Activated CD8-positive, alpha-beta T cell treated with anti-CD3 and anti-CD28 coated beads for 36 hours (primary cell): ENCODE data around the gene TTLL5. TPM values are rescaled to one million over a fixed set of nuclear protein-coding genes. Genes with fewer than 3 reads are reported as not detected.

Experiments
- ATAC-seq: fragments of 200-7000 bp; cut with Tn5 transposase; one replicate; pipeline ENCODE4 v1.10.0; 2021; ENCODE audit warnings: mild to moderate bottlenecking, moderate library complexity
- CTCF ChIA-PET: fragments of 350-600 bp; sonication (Branson Sonifier 250); formaldehyde crosslinking; loops from one replicate; lab custom pipeline; 2021; ENCODE audit warnings: antibody characterized with exemption; lab: Charles Lee
- POLR2A ChIA-PET: fragments of 350-600 bp; sonication (Branson Sonifier 250); formaldehyde crosslinking; loops from one replicate; lab custom pipeline; 2021; ENCODE audit warnings: antibody characterized with exemption; lab: Charles Lee
- DNase-seq: peaks from one replicate; pipeline ENCODE4 v3.0.0-alpha.2; 2020
- H3K27ac Mint-ChIP-seq: one replicate; pipeline ENCODE4 v1.8.0; 2021; ENCODE audit warnings: mild to moderate bottlenecking, mixed read lengths
- H3K27me3 Mint-ChIP-seq: one replicate; pipeline ENCODE4 v1.8.0; 2021; ENCODE audit warnings: mixed read lengths
- H3K36me3 Mint-ChIP-seq: one replicate; pipeline ENCODE4 v1.8.0; 2021; ENCODE audit warnings: low read depth, mixed read lengths
- H3K4me1 Mint-ChIP-seq: one replicate; pipeline ENCODE4 v1.8.0; 2021; ENCODE audit warnings: low read depth, mixed read lengths
- H3K4me3 Mint-ChIP-seq: one replicate; pipeline ENCODE4 v1.8.0; 2021; ENCODE audit warnings: mild to moderate bottlenecking, moderate library complexity, mixed read lengths
- H3K9me3 Mint-ChIP-seq: one replicate; pipeline ENCODE4 v1.8.0; 2021; ENCODE audit warnings: mixed read lengths
- intact Hi-C: fragments of 100-400 bp; cut with micrococcal nuclease; formaldehyde crosslinking; loops from one replicate; pipeline ENCODE4 v1.10.0; 2022
- total RNA-seq, 2 experiments: library from RNA; stranded (reverse); gene quantifications; one replicate each; pipeline ENCODE4 v1.2.3, GENCODE V29; 2021
- TF ChIP-seq, protein P1 (sequence below): fragments of 200-600 bp; IDR thresholded peaks from one replicate; pipeline ENCODE4 v1.8.0; 2022; ENCODE audit warnings: antibody characterized with exemption, mild to moderate bottlenecking

TTLL5 gene
- total RNA-seq, 2 experiments from 2014 or later, result 23.6 to 27.2 TPM

DNA sequence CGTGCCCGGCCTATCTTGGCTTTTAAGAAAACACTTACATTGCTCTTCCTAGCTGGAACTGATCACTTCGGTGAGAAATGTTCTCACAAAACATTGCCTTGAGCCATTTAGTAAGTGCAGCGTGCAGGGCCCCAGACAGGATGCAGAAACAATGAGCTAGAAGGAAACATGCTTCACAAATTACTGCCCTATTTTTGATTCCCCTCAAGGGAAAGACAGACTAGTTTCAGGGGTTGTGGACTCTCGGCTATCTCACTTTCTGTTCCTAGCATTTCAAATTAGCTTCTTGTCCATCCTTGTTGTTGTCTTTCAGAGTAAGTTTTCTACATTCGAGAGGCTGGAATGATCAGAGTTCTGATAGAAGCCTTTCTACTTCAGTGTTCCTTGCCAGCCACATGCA is 299.2 kb downstream of the TTLL5 start:
- DNase-seq, result no peak
- Mint-ChIP-seq H3K36me3 (peaks cover 3% of the 10 kb centered on the region), H3K4me1 (no peaks in the 10 kb centered on the region), H3K27ac (no peak overlapping the region), H3K27me3 (no peaks in the 10 kb centered on the region), H3K4me3 (no peak overlapping the region), H3K9me3 (no peaks in the 10 kb centered on the region)
- CTCF ChIA-PET, result interaction anchor here (0.7 to 1.2 kb wide), 2 partner anchors 9 to 251 kb away, joined by 3 read pairs; no protein-coding TSS in a partner anchor
- POLR2A ChIA-PET, result no interaction called here
- intact Hi-C loops, result no loop called here
- ATAC-seq, result no peak
- TF ChIP-seq, protein P1, sequence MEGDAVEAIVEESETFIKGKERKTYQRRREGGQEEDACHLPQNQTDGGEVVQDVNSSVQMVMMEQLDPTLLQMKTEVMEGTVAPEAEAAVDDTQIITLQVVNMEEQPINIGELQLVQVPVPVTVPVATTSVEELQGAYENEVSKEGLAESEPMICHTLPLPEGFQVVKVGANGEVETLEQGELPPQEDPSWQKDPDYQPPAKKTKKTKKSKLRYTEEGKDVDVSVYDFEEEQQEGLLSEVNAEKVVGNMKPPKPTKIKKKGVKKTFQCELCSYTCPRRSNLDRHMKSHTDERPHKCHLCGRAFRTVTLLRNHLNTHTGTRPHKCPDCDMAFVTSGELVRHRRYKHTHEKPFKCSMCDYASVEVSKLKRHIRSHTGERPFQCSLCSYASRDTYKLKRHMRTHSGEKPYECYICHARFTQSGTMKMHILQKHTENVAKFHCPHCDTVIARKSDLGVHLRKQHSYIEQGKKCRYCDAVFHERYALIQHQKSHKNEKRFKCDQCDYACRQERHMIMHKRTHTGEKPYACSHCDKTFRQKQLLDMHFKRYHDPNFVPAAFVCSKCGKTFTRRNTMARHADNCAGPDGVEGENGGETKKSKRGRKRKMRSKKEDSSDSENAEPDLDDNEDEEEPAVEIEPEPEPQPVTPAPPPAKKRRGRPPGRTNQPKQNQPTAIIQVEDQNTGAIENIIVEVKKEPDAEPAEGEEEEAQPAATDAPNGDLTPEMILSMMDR, result no peak

DNA sequence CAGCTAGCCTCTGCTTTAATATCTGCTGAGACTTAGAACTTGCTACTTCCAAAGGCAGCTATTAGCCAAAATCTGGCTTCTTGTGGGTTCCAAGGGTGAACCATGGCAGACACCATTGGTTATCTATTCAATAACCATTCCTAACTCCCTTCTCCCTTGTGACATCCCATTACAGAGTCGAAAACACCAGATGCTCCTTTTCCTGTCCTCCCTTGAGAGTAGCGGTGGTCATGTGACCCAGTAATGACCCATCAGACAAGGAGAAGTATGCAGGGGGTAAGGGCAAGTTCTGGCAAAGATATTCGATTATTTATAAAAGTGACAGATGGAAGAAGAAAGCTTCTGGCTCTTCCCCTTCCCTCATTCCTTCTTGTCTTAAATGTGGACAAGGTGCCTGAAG is 300.6 kb downstream of the TTLL5 start:
- ATAC-seq, result no peak
- Mint-ChIP-seq H3K9me3 (no peaks in the 10 kb centered on the region), H3K36me3 (peaks cover 3% of the 10 kb centered on the region), H3K27ac (no peak overlapping the region), H3K4me1 (no peaks in the 10 kb centered on the region), H3K27me3 (no peaks in the 10 kb centered on the region), H3K4me3 (no peak overlapping the region)
- TF ChIP-seq, protein P1, result no peak
- POLR2A ChIA-PET, result no interaction called here
- no peak for DNase-seq
- intact Hi-C loops, result no loop called here
- CTCF ChIA-PET, result no interaction called here

DNA sequence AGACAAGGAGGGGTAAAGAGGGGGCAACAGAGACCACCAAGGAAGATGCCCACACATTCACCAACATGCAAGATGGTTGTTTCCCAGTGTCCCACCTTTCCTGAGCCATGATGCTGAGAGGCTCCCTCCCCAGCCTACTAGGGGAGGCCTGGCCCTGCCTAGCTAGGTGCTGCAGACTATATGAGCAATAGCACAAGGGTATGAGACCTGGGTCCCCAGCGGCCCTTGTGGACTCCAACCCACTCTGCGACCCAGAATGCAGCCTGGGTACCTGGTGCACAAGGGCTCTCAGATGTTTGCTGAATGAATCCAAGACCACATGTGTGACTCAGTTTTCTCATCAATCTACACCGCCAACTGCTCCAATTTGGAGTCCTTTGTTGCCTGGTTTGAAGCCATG is 306.8 kb downstream of the TTLL5 start:
- H3K9me3 Mint-ChIP-seq, result no peaks in the 10 kb centered on the region
- ChIA-PET CTCF (interaction anchor here (1.2 to 4.7 kb wide), 2 partner anchors 15 to 61 kb away, joined by 3 to 16 read pairs; no protein-coding TSS in a partner anchor), POLR2A (interaction anchor here (1.2 kb wide), 1 partner anchor 81 kb away, joined by 4 read pairs; no protein-coding TSS in a partner anchor)
- H3K27ac Mint-ChIP-seq, result no peak overlapping the region
- no peaks in the 10 kb centered on the region for H3K36me3 Mint-ChIP-seq
- ATAC-seq (no peak), DNase-seq (no peak)
- TF ChIP-seq, protein P1, result no peak
- H3K4me1 Mint-ChIP-seq, result no peaks in the 10 kb centered on the region
- no peaks in the 10 kb centered on the region for H3K27me3 Mint-ChIP-seq
- intact Hi-C loops, result no loop called here
- no peak overlapping the region for H3K4me3 Mint-ChIP-seq

DNA sequence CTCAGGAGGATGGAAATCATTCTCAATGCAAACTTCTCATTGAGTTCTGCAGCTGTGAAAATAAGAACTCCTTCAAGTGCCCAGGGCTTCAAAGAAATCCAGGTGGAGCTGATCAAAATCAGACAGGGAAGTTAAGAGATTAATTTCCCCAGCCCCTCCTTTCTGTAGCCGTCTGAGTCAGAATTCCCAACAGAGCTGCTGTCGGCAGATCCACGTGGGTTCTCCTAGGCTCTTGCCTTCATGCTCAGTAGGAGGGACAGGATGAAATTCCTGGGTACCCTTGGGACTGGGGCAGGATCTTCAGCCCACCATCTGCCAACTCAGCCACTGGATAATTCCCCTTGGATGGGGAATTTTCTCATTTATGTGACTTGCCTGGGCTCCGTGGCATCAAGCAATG is 307.4 kb downstream of the TTLL5 start:
- Mint-ChIP-seq H3K36me3 (no peaks in the 10 kb centered on the region), H3K27me3 (no peaks in the 10 kb centered on the region), H3K27ac (no peak overlapping the region), H3K4me3 (no peak overlapping the region), H3K9me3 (no peaks in the 10 kb centered on the region), H3K4me1 (no peaks in the 10 kb centered on the region)
- TF ChIP-seq, protein P1, result no peak
- no peak for ATAC-seq
- ChIA-PET POLR2A (interaction anchor here (1.2 kb wide), 1 partner anchor 82 kb away, joined by 4 read pairs; no protein-coding TSS in a partner anchor), CTCF (interaction anchor here (1.8 to 4.7 kb wide), 2 partner anchors 10 to 62 kb away, joined by 8 to 16 read pairs; no protein-coding TSS in a partner anchor)
- DNase-seq, result no peak
- intact Hi-C loops, result no loop called here

DNA sequence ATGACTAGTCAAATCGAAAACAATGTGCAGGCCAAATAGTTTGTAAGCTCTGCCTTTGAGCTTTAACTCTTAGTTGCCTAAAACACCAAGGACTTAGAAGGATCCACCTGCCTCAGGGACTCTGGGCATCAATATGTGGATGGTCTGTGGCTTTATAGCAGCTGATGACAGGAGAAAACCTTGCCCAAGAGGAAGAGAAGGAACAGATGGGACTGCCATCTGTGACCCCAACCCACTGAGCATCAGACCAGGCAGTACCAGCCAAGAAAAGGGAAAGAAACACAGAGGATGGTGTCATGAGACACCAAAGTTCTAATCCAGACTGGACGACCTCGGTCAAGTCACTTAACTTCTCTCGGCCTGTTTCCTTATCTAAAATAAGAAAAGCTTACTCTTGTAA is 308.1 kb downstream of the TTLL5 start:
- ATAC-seq, result no peak
- TF ChIP-seq, protein P1, result no peak

More for the DNA sequence above, 308.1 kb downstream of the TTLL5 start:
- Mint-ChIP-seq H3K4me1 (no peaks in the 10 kb centered on the region), H3K27me3 (no peaks in the 10 kb centered on the region), H3K9me3 (no peaks in the 10 kb centered on the region), H3K27ac (no peak overlapping the region), H3K36me3 (no peaks in the 10 kb centered on the region), H3K4me3 (no peak overlapping the region)
- no peak for DNase-seq
- POLR2A ChIA-PET, result interaction anchor here (1.1 to 1.2 kb wide), 2 partner anchors 82 to 306 kb away, joined by 3 to 4 read pairs; no protein-coding TSS in a partner anchor
- intact Hi-C loops, result no loop called here
- CTCF ChIA-PET, result interaction anchor here (1.0 to 4.7 kb wide), 3 partner anchors 10 to 63 kb away, joined by 4 to 16 read pairs (median 8); no protein-coding TSS in a partner anchor
